Stimulated activated CD4-positive, alpha-beta T cell treated with anti-CD3 and anti-CD28 coated beads, Interleukin-2, amount 100 ng/mL, for 4 hours (primary cell): ENCODE measurements around the gene MRPL12.

Source experiments
- DNase-seq: peaks from one replicate; pipeline ENCODE4 v3.0.0-alpha.2; 2020; ENCODE audit warnings: low read depth

Gene MRPL12

GRCh38 chr17:81682565-81683207 is 20.5 kb upstream of the MRPL12 start:
- no peak for DNase-seq

GRCh38 chr17:81683208-81683583 is 20.0 kb upstream of the MRPL12 start:
- DNase-seq: no peak

GRCh38 chr17:81683584-81684441 is 19.4 kb upstream of the MRPL12 start, which contains the start of the genes ARL16 and HGS:
Gene ARL16 (minus strand): TSS chr17:81683797. CDS start chr17:81683753, 44 bp downstream.
Gene HGS (plus strand): TSS chr17:81684011. CDS start chr17:81684067, 56 bp downstream.
- DNase-seq: peak; percentile 96

GRCh38 chr17:81684442-81684911 is 18.7 kb upstream of the MRPL12 start:
- DNase-seq: no peak

GRCh38 chr17:81685108-81685507 is 18.1 kb upstream of the MRPL12 start:
- DNase-seq: peak; percentile 49

- DNase-seq: no peak
Measured at GRCh38 chr17:81686614-81687013, 16.6 kb upstream of the MRPL12 start.

GRCh38 chr17:81687770-81688541 is 15.2 kb upstream of the MRPL12 start:
- DNase-seq: no peak

- no peak for DNase-seq
Measured at GRCh38 chr17:81688616-81689015, 14.6 kb upstream of the MRPL12 start.

GRCh38 chr17:81690066-81690465 is 13.1 kb upstream of the MRPL12 start:
- DNase-seq: no peak

- DNase-seq: no peak
Measured at GRCh38 chr17:81690549-81690948, 12.6 kb upstream of the MRPL12 start.

- no peak for DNase-seq
Measured at GRCh38 chr17:81691196-81691595, 12.0 kb upstream of the MRPL12 start.

- no peak for DNase-seq
Measured at GRCh38 chr17:81691608-81692007, 11.6 kb upstream of the MRPL12 start.

GRCh38 chr17:81693509-81694210 is 9.5 kb upstream of the MRPL12 start:
- DNase-seq: no peak

GRCh38 chr17:81694810-81695209 is 8.4 kb upstream of the MRPL12 start:
- no peak for DNase-seq

GRCh38 chr17:81695211-81695610 is 8.0 kb upstream of the MRPL12 start:
- DNase-seq: no peak

GRCh38 chr17:81695801-81696200 is 7.4 kb upstream of the MRPL12 start:
- no peak for DNase-seq

GRCh38 chr17:81696218-81696941 is 6.8 kb upstream of the MRPL12 start:
- no peak for DNase-seq

GRCh38 chr17:81697261-81698044 is 5.7 kb upstream of the MRPL12 start:
- no peak for DNase-seq

GRCh38 chr17:81700353-81701287 is 2.5 kb upstream of the MRPL12 start:
- DNase-seq: no peak
